Gastroesophageal sphincter (tissue), 4 donors: ENCODE data around the gene DGKQ. TPM values are rescaled to one million over a fixed set of nuclear protein-coding genes. Genes with fewer than 3 reads are reported as not detected.

ENCODE experiments used
- ATAC-seq: fragments of 150-250 bp; one replicate; pipeline ENCODE4 v1.9.1; 2016; ENCODE audit warnings: mild to moderate bottlenecking, moderate library complexity
- H3K27ac ChIP-seq, 4 donors: fragments of 200-600 bp; sonication (generic) in 3 of 4; 1 replicate in 3 of 4; 2 replicates in 1 of 4; pipeline ENCODE4 v1.5.1; 2016 to 2019
- H3K27me3 ChIP-seq: fragments of 200-600 bp; sonication (generic); one replicate; pipeline ENCODE4 v1.5.1; 2019
- H3K36me3 ChIP-seq, 2 donors: fragments of 200-600 bp; sonication (generic); one replicate each; pipeline ENCODE4 v1.5.1; 2019; ENCODE audit warnings: control low read depth in 1 of 2
- H3K4me1 ChIP-seq, 3 donors: fragments of 200-600 bp; sonication (generic); 1 replicate in 2 of 3; 2 replicates in 1 of 3; pipeline ENCODE4 v1.5.1; 2016 to 2019; ENCODE audit warnings: control low read depth in 2 of 3
- H3K4me3 ChIP-seq, 2 donors: fragments of 200-600 bp; sonication (generic); one replicate each; pipeline ENCODE4 v1.5.1; 2019; ENCODE audit warnings: mild to moderate bottlenecking in 1 of 2, moderate library complexity in 1 of 2
- H3K9me3 ChIP-seq, 3 donors: fragments of 200-600 bp; sonication (generic); one replicate each; pipeline ENCODE4 v1.5.1; 2017 to 2019; ENCODE audit warnings: control low read depth in 2 of 3
- EP300 ChIP-seq: sonication (generic); formaldehyde crosslinking; IDR thresholded peaks from one replicate; pipeline ENCODE4 v1.6.1; 2017; ENCODE audit warnings: antibody characterized with exemption, mild to moderate bottlenecking
- POLR2A ChIP-seq, 2 donors: fragments of 450-650 bp; IDR thresholded peaks; one replicate each; pipeline ENCODE4 v1.6.1; 2017; ENCODE audit warnings: antibody characterized with exemption in 2 of 2, mild to moderate bottlenecking in 2 of 2, moderate library complexity in 1 of 2
- POLR2AphosphoS5 ChIP-seq: sonication (generic); formaldehyde crosslinking; IDR thresholded peaks from one replicate; pipeline ENCODE4 v1.6.1; 2017; ENCODE audit warnings: antibody characterized with exemption
- WGBS, 2 donors: methylation state at CpG; one replicate each; pipeline ENCODE4 v1.1.5; 2018; ENCODE audit warnings: low coverage in 1 of 2; 5-methylcytosine and 5-hydroxymethylcytosine counted together
- total RNA-seq, 4 donors: library from RNA; depleted of rRNA; stranded (reverse); fragments of >200 nt; gene quantifications; one replicate each; pipeline ENCODE4 v1.1.0, GENCODE V29; 2016
- TF ChIP-seq, protein P1 (sequence below), 4 experiments: fragments of 200-600 bp in 2 of 4; fragments of 450-650 bp in 2 of 4; sonication (generic) in 1 of 4; IDR thresholded peaks; one replicate each; pipeline ENCODE4 v1.5.1; 2017 to 2019; ENCODE audit warnings: antibody characterized with exemption in 4 of 4, mild to moderate bottlenecking in 2 of 4, moderate library complexity in 2 of 4

Gene DGKQ
- total RNA-seq, 4 donors from 2014 or later, result 7.5 to 13.5 (median 9.3) TPM

DNA sequence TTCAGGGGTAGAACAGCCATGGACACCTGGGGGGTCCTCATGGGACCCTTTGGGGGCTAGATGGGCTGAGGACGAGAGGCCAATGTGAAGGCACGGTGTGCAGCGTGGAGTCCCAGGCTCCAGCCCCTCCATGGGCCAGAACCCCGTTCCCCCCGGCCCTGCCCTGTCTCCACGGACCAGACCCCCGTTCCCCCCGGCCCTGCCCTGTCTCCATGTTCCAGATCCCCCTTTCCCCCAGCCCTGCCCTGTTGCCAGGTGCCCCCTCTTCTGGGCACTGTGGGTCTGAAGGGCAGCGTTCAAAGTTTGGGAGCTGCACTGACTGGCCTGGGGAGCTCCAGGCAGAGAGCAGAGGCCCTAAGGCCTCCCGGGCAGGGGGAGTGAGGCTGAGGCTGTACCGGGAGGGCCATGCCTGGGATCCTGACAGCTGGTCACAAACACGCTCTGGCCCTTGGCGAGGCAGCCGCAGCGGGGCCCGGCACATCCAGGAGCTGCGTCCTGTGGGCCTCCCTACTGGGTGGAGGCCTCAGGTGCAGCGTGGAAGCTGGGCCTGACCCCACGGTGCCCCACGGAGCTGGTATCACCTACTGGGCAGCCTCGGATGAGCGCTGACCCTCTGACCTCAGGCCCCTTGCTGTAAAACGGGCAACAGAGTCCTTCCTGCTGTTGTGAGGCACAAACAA lies 8.9 kb downstream of the DGKQ start:
- Histone ChIP-seq H3K4me1 (peaks cover 0 to 15% (median 0%) of the 10 kb centered on the region in 3 donors), H3K9me3 (no peaks in the 10 kb centered on the region), H3K36me3 (peaks cover 0 to 79% of the 10 kb centered on the region in 2 donors), H3K4me3 (no peak overlapping the region), H3K27ac (no peak overlapping the region), H3K27me3 (peaks cover 16% of the 10 kb centered on the region)
- TF ChIP-seq, protein P1, sequence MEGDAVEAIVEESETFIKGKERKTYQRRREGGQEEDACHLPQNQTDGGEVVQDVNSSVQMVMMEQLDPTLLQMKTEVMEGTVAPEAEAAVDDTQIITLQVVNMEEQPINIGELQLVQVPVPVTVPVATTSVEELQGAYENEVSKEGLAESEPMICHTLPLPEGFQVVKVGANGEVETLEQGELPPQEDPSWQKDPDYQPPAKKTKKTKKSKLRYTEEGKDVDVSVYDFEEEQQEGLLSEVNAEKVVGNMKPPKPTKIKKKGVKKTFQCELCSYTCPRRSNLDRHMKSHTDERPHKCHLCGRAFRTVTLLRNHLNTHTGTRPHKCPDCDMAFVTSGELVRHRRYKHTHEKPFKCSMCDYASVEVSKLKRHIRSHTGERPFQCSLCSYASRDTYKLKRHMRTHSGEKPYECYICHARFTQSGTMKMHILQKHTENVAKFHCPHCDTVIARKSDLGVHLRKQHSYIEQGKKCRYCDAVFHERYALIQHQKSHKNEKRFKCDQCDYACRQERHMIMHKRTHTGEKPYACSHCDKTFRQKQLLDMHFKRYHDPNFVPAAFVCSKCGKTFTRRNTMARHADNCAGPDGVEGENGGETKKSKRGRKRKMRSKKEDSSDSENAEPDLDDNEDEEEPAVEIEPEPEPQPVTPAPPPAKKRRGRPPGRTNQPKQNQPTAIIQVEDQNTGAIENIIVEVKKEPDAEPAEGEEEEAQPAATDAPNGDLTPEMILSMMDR (IDR thresholded peaks at IDR 0.05), result no peak
- TF ChIP-seq EP300 (no peak), POLR2A (IDR thresholded peaks at IDR 0.05) (no peak), POLR2AphosphoS5 (no peak)
- WGBS, 2 donors, result 40% methylated on average over 1 of the region's 23 CpGs; no CpG with 5 or more reads in 1 of the 2 donors
- no peak for ATAC-seq

DNA sequence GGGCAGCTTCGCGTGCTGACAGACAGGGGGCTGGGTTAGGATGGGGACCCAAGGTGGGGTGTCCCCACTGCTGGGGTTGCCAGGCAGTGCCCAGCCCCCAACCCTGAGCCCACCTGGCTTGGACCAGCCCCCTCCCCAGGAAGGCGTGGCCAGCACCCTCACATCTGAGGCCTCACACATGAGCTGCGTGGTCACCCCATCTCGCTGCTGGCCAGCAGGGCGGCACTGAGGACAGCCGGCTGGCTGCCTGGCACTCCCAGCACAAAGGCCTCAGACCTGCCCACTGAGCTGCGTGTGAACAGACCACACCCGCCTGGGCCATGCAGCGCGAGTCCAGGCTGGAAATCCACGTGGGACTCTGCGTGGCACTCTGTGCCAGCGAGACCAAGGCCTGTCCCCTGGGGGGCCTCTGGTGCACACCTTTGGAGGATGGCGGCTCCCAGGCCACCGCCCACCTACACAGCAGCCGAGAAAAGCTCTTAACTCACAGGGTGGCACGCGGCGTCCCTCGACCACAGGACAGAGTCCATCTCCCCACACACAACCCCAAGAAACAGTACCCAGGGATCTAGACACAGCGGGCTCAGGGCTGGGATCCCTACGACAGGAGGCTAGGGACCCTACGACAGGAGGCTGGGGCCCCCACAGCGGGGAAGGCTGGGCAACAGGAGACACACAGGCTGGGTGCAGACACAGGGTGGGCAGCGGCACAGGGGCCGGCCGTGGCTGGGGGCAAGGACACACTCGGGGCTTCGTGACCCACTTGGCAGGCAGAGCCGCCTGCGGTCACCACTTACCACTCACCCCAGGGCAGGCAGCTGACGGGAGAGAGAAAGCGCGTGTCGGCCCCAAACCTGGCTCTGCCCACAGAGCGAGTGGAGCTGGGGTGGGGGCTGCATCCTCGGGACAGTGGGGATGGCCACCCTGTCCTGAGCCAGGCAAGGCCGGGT lies 9.8 kb downstream of the DGKQ start:
- H3K27me3 ChIP-seq, result peaks cover 10% of the 10 kb centered on the region
- no peaks in the 10 kb centered on the region for H3K9me3 ChIP-seq
- ATAC-seq, result no peak
- peaks cover 0 to 89% of the 10 kb centered on the region in 2 donors for H3K36me3 ChIP-seq
- peaks cover 0 to 14% (median 0%) of the 10 kb centered on the region in 3 donors for H3K4me1 ChIP-seq
- WGBS, 2 donors, result 68% methylated on average over 4 of the region's 39 CpGs; no CpG with 5 or more reads in 1 of the 2 donors
- no peak overlapping the region for H3K27ac ChIP-seq
- TF ChIP-seq, protein P1 (IDR thresholded peaks at IDR 0.05), result no peak
- TF ChIP-seq POLR2A (IDR thresholded peaks at IDR 0.05) (no peak), POLR2AphosphoS5 (no peak), EP300 (no peak)
- H3K4me3 ChIP-seq, result no peak overlapping the region

DNA sequence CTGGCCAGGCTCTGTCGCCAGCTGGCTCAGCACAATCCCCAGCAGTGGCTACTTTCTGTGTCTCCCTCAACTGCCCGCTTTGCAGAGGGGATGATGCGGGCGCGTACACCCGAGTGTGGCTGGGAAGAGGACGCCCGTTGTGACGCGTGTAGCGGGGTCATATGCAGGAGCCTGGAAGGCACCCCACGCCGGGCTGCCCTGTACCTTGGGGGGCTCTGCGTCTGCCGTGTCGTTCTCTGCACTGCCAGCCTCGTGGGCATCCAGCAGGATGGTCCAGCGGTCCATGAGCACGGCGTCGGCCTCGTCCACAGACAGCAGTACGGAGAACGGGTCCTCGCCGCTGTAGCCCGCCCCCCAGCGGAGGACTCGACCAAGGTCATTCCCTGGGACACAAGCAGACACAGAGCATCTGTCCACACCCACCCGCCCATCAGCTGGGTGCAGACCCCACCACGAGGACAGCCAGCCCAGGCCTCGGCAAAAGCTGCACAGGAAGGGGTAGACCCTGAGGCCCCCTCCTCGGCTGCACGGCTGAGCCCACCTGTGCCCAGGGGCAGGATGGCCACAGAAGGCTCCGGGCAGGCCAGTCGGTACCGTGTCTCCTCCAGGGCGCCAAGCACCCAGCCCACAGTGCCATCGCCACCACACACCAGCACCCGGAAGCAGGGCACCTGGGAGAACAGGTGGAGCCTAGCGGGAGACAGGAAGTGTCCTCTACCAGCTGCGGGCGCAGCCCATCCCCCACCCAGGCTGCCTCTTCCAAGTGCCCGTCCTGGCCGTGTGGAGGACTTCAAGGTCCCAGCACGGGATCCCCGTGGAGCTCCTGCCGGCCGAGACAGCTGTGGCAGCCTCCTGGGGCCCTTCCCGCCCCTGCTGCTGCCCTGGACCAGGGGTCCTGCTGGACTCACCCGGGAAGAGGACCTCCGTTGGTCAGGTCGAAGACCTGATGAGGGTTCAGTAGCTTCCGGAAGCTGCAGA lies 10.8 kb downstream of the DGKQ start:
- WGBS, 2 donors, result 85% methylated on average over 5 of the region's 54 CpGs; no CpG with 5 or more reads in 1 of the 2 donors
- no peaks in the 10 kb centered on the region for H3K9me3 ChIP-seq
- no peaks in the 10 kb centered on the region for H3K27me3 ChIP-seq
- no peak for ATAC-seq
- peaks cover 0 to 99% of the 10 kb centered on the region in 2 donors for H3K36me3 ChIP-seq
- H3K4me1 ChIP-seq, result peaks cover 0 to 4% (median 0%) of the 10 kb centered on the region in 3 donors
- H3K27ac ChIP-seq, result no peak overlapping the region
- TF ChIP-seq POLR2A (IDR thresholded peaks at IDR 0.05) (no peak), EP300 (no peak), POLR2AphosphoS5 (no peak)
- TF ChIP-seq, protein P1 (IDR thresholded peaks at IDR 0.05), result no peak
- no peak overlapping the region for H3K4me3 ChIP-seq

DNA sequence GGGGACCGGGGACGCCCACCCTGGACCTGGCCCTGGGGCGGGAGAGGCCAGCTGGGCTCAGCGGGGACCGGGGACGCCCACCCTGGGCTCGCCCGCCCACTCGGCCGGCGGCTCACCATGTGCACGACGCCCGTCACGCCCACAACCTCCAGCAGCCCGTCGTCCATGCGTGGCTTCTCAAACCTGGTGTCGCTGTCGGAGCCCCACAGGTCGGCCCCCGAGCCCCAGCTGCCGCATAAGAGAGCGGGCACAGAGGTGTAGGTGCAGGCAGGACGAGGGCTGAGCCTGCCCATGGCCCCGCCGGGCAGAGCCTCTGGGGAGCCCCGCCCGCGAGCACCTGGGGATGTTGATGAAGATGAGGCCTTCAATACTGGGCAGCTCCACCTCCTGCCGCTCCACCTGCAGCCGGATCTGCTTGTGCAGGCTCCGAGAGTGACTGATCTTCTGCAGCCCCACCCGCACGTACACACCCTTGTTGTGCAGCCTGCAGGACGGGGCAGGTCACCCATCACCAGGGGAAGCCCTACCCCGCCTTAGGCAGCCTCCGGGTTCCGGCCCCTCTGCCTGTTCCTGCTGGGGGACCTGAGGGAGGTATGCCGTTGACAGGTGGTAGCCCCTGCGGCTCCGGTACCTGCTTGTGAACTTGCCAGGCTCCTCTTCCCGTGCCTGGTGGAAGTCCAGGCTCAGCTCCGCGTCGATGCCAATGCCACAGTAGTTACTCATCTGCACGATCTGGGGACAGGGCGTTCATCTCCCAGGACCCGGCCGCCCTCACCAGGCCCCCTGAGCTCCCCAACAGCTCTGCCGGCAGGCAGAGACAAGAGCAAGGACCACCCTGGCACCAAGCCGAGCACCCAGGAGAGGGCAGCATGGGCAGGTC lies 11.8 kb downstream of the DGKQ start:
- Histone ChIP-seq H3K27ac (no peak overlapping the region), H3K27me3 (no peaks in the 10 kb centered on the region), H3K4me1 (no peaks in the 10 kb centered on the region), H3K4me3 (no peak overlapping the region), H3K36me3 (peaks cover 0 to 100% of the 10 kb centered on the region in 2 donors), H3K9me3 (no peaks in the 10 kb centered on the region)
- TF ChIP-seq POLR2AphosphoS5 (no peak), POLR2A (IDR thresholded peaks at IDR 0.05) (no peak), EP300 (no peak)
- TF ChIP-seq, protein P1 (IDR thresholded peaks at IDR 0.05), result no peak
- no peak for ATAC-seq
- 53% methylated on average over 2 of the region's 52 CpGs; no CpG with 5 or more reads in 1 of the 2 donors for WGBS, 2 donors
